HG03139 (cell line): ENCODE results near the gene BACH2.

ENCODE experiments used
- ATAC-seq: cut with Tn5 transposase; IDR thresholded peaks from one replicate; pipeline ENCODE4 v1.9.1; 2021; ENCODE audit not compliant: unreplicated experiment

The BACH2 gene

GRCh38 chr6:90003941-90004340 lies 292.7 kb downstream of the BACH2 start:
- ATAC-seq: no peak

GRCh38 chr6:90003069-90003795 lies 293.4 kb downstream of the BACH2 start:
- no peak for ATAC-seq

GRCh38 chr6:90000864-90001731 lies 295.5 kb downstream of the BACH2 start:
- no peak for ATAC-seq

GRCh38 chr6:89999945-90000825 lies 296.5 kb downstream of the BACH2 start:
- ATAC-seq: no peak

GRCh38 chr6:89999154-89999553 lies 297.5 kb downstream of the BACH2 start:
- ATAC-seq: no peak

GRCh38 chr6:89997456-89998445 lies 298.9 kb downstream of the BACH2 start:
- no peak for ATAC-seq

GRCh38 chr6:89993411-89993810 lies 303.2 kb downstream of the BACH2 start:
- no peak for ATAC-seq

GRCh38 chr6:89992818-89993217 lies 303.8 kb downstream of the BACH2 start:
- no peak for ATAC-seq

- no peak for ATAC-seq
Observed at GRCh38 chr6:89989742-89990141, 306.9 kb downstream of the BACH2 start.

- no peak for ATAC-seq
Observed at GRCh38 chr6:89987830-89988229, 308.8 kb downstream of the BACH2 start.

- no peak for ATAC-seq
Observed at GRCh38 chr6:89987140-89987539, 309.5 kb downstream of the BACH2 start.

GRCh38 chr6:89986650-89987074 lies 310.0 kb downstream of the BACH2 start:
- ATAC-seq: no peak

- ATAC-seq: no peak
Observed at GRCh38 chr6:89985751-89986493, 310.7 kb downstream of the BACH2 start.

GRCh38 chr6:89984926-89985750 lies 311.5 kb downstream of the BACH2 start:
- ATAC-seq: no peak

- ATAC-seq: no peak
Observed at GRCh38 chr6:89980353-89980752, 316.3 kb downstream of the BACH2 start.

- ATAC-seq: no peak
Observed at GRCh38 chr6:89979481-89980119, 317.0 kb downstream of the BACH2 start.

GRCh38 chr6:89978749-89979145 lies 317.9 kb downstream of the BACH2 start:
- ATAC-seq: no peak
